B cell (primary cell): ENCODE data around the gene MYD88. TPM values are rescaled to one million over a fixed set of nuclear protein-coding genes. Genes with fewer than 3 reads are reported as not detected.

Source experiments
- ATAC-seq: fragments of 200-7000 bp; cut with Tn5 transposase; one replicate; pipeline ENCODE4 v1.10.0; 2021; ENCODE audit warnings: low read depth, mild to moderate bottlenecking, moderate number of reproducible peaks, moderate library complexity
- CTCF ChIA-PET: fragments of 350-600 bp; sonication (Branson Sonifier 250); formaldehyde crosslinking; loops from one replicate; lab custom pipeline; 2021; ENCODE audit warnings: antibody characterized with exemption, inconsistent platforms; lab: Charles Lee
- POLR2A ChIA-PET: fragments of 350-600 bp; sonication (Branson Sonifier 250); formaldehyde crosslinking; loops from one replicate; lab custom pipeline; 2021; ENCODE audit warnings: antibody characterized with exemption; lab: Charles Lee
- DNase-seq: peaks from one replicate; pipeline ENCODE4 v3.0.0; 2013
- H2AFZ ChIP-seq: 2 replicates; pipeline ENCODE4 v1.6.1; 2012; ENCODE audit warnings: mild to moderate bottlenecking, low read depth, low read length; ENCODE audit not compliant: insufficient read depth, poor library complexity, severe bottlenecking
- H3K27ac ChIP-seq, 2 donors: 1 replicate in 1 of 2; 2 replicates in 1 of 2; pipeline ENCODE4 v1.5.1; 2012 to 2013; ENCODE audit warnings: low read length in 2 of 2, mild to moderate bottlenecking in 2 of 2, moderate library complexity in 1 of 2
- H3K27me3 ChIP-seq, 4 experiments: fragments of 200-600 bp in 1 of 4; sonication (generic) in 1 of 4; replicated peaks in 1 of 4; 1 replicate in 2 of 4; 2 replicates in 2 of 4; pipeline versions ENCODE4 v1.6.1 to v1.7.0; 2013 to 2016; ENCODE audit warnings: low read length in 3 of 4, mild to moderate bottlenecking in 2 of 4, mixed read lengths in 1 of 4, moderate library complexity in 1 of 4; ENCODE audit not compliant: insufficient read depth in 4 of 4, control insufficient read depth in 3 of 4; ENCODE audit errors: control extremely low read depth in 1 of 4
- H3K36me3 ChIP-seq, 2 experiments: replicated peaks in 1 of 2; 1 replicate in 1 of 2; 2 replicates in 1 of 2; pipeline versions ENCODE4 v1.6.1 to v1.7.1; 2013; ENCODE audit warnings: low read length in 1 of 2; ENCODE audit not compliant: insufficient read depth in 2 of 2, control insufficient read depth in 1 of 2; ENCODE audit errors: control extremely low read depth in 1 of 2, extremely low read depth in 1 of 2
- H3K4me1 ChIP-seq, 2 donors: fragments of 200-600 bp in 1 of 2; sonication (generic) in 1 of 2; 1 replicate in 1 of 2; 2 replicates in 1 of 2; pipeline versions ENCODE4 v1.5.1 to v1.6.1; 2013 to 2017; ENCODE audit warnings: low read length in 2 of 2; ENCODE audit not compliant: control insufficient read depth in 2 of 2, insufficient read depth in 2 of 2
- H3K4me2 ChIP-seq: replicated peaks from 2 replicates; pipeline ENCODE3; 2012; ENCODE audit warnings: mild to moderate bottlenecking, low read depth, low read length; ENCODE audit not compliant: poor library complexity, severe bottlenecking
- H3K4me3 ChIP-seq, 5 experiments: fragments of 200-600 bp in 1 of 5; sonication (generic) in 1 of 5; 1 replicate in 3 of 5; 2 replicates in 2 of 5; pipeline versions ENCODE4 v1.5.1 to v1.7.0; 2011 to 2016; ENCODE audit warnings: low read length in 4 of 5, mild to moderate bottlenecking in 4 of 5, low read depth in 2 of 5, control low read depth in 1 of 5, moderate library complexity in 1 of 5; ENCODE audit not compliant: insufficient read depth in 1 of 5; ENCODE audit errors: control extremely low read depth in 1 of 5, extremely low read depth in 1 of 5
- H3K79me2 ChIP-seq: fragments of 200-600 bp; sonication (generic); one replicate; pipeline ENCODE4 v1.6.0; 2016; ENCODE audit warnings: low read length; ENCODE audit not compliant: control insufficient read depth, insufficient read depth
- H3K9ac ChIP-seq: fragments of 200-600 bp; sonication (generic); 2 replicates; pipeline ENCODE4 v1.6.1; 2017; ENCODE audit warnings: mild to moderate bottlenecking, low read length, moderate library complexity
- H3K9me3 ChIP-seq, 3 donors: one replicate each; pipeline versions ENCODE4 v1.6.1 to v1.7.1; 2013; ENCODE audit warnings: low read length in 2 of 3; ENCODE audit not compliant: control insufficient read depth in 2 of 3, insufficient read depth in 1 of 3; ENCODE audit errors: control extremely low read depth in 1 of 3
- H4K20me1 ChIP-seq: 2 replicates; pipeline ENCODE4 v1.6.0; 2012; ENCODE audit warnings: mild to moderate bottlenecking, low read length; ENCODE audit not compliant: insufficient read depth, control insufficient read depth, poor library complexity, severe bottlenecking
- H3K27ac Mint-ChIP-seq: one replicate; pipeline ENCODE4 v1.8.0; 2021; ENCODE audit warnings: mixed read lengths
- H3K27me3 Mint-ChIP-seq: one replicate; pipeline ENCODE4 v1.8.0; 2021; ENCODE audit warnings: mixed read lengths
- H3K4me1 Mint-ChIP-seq: one replicate; pipeline ENCODE4 v1.8.0; 2021; ENCODE audit warnings: mixed read lengths
- H3K4me3 Mint-ChIP-seq: one replicate; pipeline ENCODE4 v1.8.0; 2021; ENCODE audit warnings: mixed read lengths
- H3K9me3 Mint-ChIP-seq: one replicate; pipeline ENCODE4 v1.8.0; 2022; ENCODE audit warnings: mixed read lengths; ENCODE audit not compliant: insufficient read depth
- CTCF ChIP-seq: fragments of 200-600 bp; IDR thresholded peaks from one replicate; pipeline ENCODE4 v1.8.0; 2022; ENCODE audit warnings: antibody characterized with exemption, mild to moderate bottlenecking
- EZH2 ChIP-seq: IDR thresholded peaks from 2 replicates; pipeline ENCODE4 v1.6.1; 2012; ENCODE audit warnings: borderline replicate concordance, low read depth, mild to moderate bottlenecking, moderate library complexity, low read length; ENCODE audit not compliant: insufficient read depth, poor library complexity, severe bottlenecking
- WGBS: methylation state at CpG from one replicate; pipeline ENCODE4 v1.1.5; 2013; ENCODE audit warnings: missing lambda C conversion rate; ENCODE audit not compliant: insufficient coverage; 5-methylcytosine and 5-hydroxymethylcytosine counted together
- intact Hi-C: fragments of 100-400 bp; cut with micrococcal nuclease; formaldehyde crosslinking; loops from one replicate; pipeline ENCODE4 v1.10.0; 2022
- polyA plus RNA-seq: library from polyadenylated mRNA; depleted of rRNA; stranded (reverse); fragments of >200 nt; gene quantifications from 2 replicates; pipeline ENCODE4 v1.2.3, GENCODE V29; 2012
- total RNA-seq, 2 donors: library from RNA; stranded (reverse); fragments of 120-200 nt in 1 of 2; gene quantifications; 1 replicate in 1 of 2; 2 replicates in 1 of 2; pipeline versions ENCODE4 v1.2.3 to v1.2.4, GENCODE V29; 2013 to 2022

The MYD88 gene
- total and polyA plus RNA-seq, 2 donors (not counting 1 experiment from before 2014, with no cell fraction given), result 48.0 to 52.3 TPM

GRCh38 chr3:38109580-38110313 is 28.7 kb upstream of the MYD88 start:
- Mint-ChIP-seq H3K4me3 (no peak overlapping the region), H3K4me1 (peaks cover 6% of the 10 kb centered on the region), H3K27ac (no peak overlapping the region), H3K9me3 (peaks cover 4% of the 10 kb centered on the region), H3K27me3 (peaks cover 5% of the 10 kb centered on the region)
- Histone ChIP-seq H3K4me2 (no peak overlapping the region), H3K27ac (no peak overlapping the region), H3K9me3 (peaks cover 4 to 12% (median 5%) of the 10 kb centered on the region in 3 donors), H3K79me2 (no peaks in the 10 kb centered on the region), H4K20me1 (no peaks in the 10 kb centered on the region), H3K27me3 (peaks cover 0 to 10% (median 0%) of the 10 kb centered on the region in 4 experiments), H3K4me3 (no peak overlapping the region), H3K9ac (no peak overlapping the region), H2AFZ (no peak overlapping the region), H3K4me1 (peaks cover 3 to 4% of the 10 kb centered on the region in 2 donors), H3K36me3 (no peaks in the 10 kb centered on the region)
- ChIA-PET CTCF (no interaction called here), POLR2A (no interaction called here)
- WGBS, result 88% methylated on average over 13 of the region's 17 CpGs
- intact Hi-C loops, result no loop called here
- ATAC-seq (no peak), DNase-seq (no peak)
- TF ChIP-seq EZH2, result no peak
- no peak for TF ChIP-seq CTCF

GRCh38 chr3:38110314-38111050 is 28.0 kb upstream of the MYD88 start:
- peaks cover 5% of the 10 kb centered on the region for H3K27me3 Mint-ChIP-seq
- CTCF ChIA-PET, result no interaction called here

More at GRCh38 chr3:38110314-38111050, 28.0 kb upstream of the MYD88 start:
- no peak overlapping the region for H3K4me3 ChIP-seq
- no peak overlapping the region for H2AFZ ChIP-seq
- H3K9me3 Mint-ChIP-seq, result peaks cover 3% of the 10 kb centered on the region
- no peak overlapping the region for H3K27ac ChIP-seq
- DNase-seq, result no peak
- H3K36me3 ChIP-seq, result no peaks in the 10 kb centered on the region
- H3K4me2 ChIP-seq, result no peak overlapping the region
- POLR2A ChIA-PET, result no interaction called here
- peaks cover 10 to 12% of the 10 kb centered on the region in 2 donors for H3K4me1 ChIP-seq
- peaks cover 13% of the 10 kb centered on the region for H3K4me1 Mint-ChIP-seq
- ATAC-seq, result no peak
- no peak for TF ChIP-seq EZH2
- no peaks in the 10 kb centered on the region for H3K79me2 ChIP-seq
- 97% methylated on average over 5 of the region's 6 CpGs for WGBS
- H3K27me3 ChIP-seq, result peaks cover 0 to 10% (median 0%) of the 10 kb centered on the region in 4 experiments
- intact Hi-C loops, result no loop called here
- no peaks in the 10 kb centered on the region for H4K20me1 ChIP-seq
- H3K9ac ChIP-seq, result no peak overlapping the region
- H3K27ac Mint-ChIP-seq, result no peak overlapping the region
- H3K4me3 Mint-ChIP-seq, result no peak overlapping the region
- peaks cover 2 to 5% (median 4%) of the 10 kb centered on the region in 3 donors for H3K9me3 ChIP-seq
